Calu3 (cell line): Measurements from ENCODE around the gene TRNP1. TPM values are rescaled to one million over a fixed set of nuclear protein-coding genes. Genes with fewer than 3 reads are reported as not detected.
A peak's percentile ranks its signal among the peaks of the same experiment; 100 is the strongest.

ENCODE experiments used
- BruUV-seq: library from RNA; stranded (reverse); fragments of 400-500 nt; replicated peaks from 2 replicates; lab custom pipeline; 2021; lab: Mats Ljungman, UMichigan
- CTCF ChIA-PET: fragments of 300-600 bp; sonication (Branson Sonifier 250); formaldehyde crosslinking; loops from one replicate; lab custom pipeline; 2022; ENCODE audit warnings: antibody characterized with exemption; lab: Charles Lee
- DNase-seq: peaks from one replicate; pipeline ENCODE4 v3.0.0; 2022
- H3K27ac Mint-ChIP-seq: one replicate; pipeline ENCODE4 v1.8.0; 2022; ENCODE audit warnings: mixed read lengths; ENCODE audit not compliant: unreplicated experiment
- H3K27me3 Mint-ChIP-seq: one replicate; pipeline ENCODE4 v1.8.0; 2022; ENCODE audit warnings: mixed read lengths; ENCODE audit not compliant: unreplicated experiment
- H3K36me3 Mint-ChIP-seq: one replicate; pipeline ENCODE4 v1.8.0; 2022; ENCODE audit warnings: mild to moderate bottlenecking, moderate library complexity, mixed read lengths; ENCODE audit not compliant: insufficient read depth, unreplicated experiment
- H3K4me1 Mint-ChIP-seq: one replicate; pipeline ENCODE4 v1.8.0; 2022; ENCODE audit warnings: mild to moderate bottlenecking, low read depth, mixed read lengths; ENCODE audit not compliant: unreplicated experiment
- H3K4me3 Mint-ChIP-seq: one replicate; pipeline ENCODE4 v1.8.0; 2022; ENCODE audit warnings: mild to moderate bottlenecking, low read depth, moderate library complexity, mixed read lengths; ENCODE audit not compliant: unreplicated experiment
- H3K9me3 Mint-ChIP-seq: one replicate; pipeline ENCODE4 v1.8.0; 2022; ENCODE audit warnings: low read depth, mixed read lengths; ENCODE audit not compliant: unreplicated experiment
- intact Hi-C: fragments of 100-400 bp; cut with micrococcal nuclease; formaldehyde crosslinking; loops from one replicate; pipeline ENCODE4 v1.10.0; 2022; ENCODE audit not compliant: unreplicated experiment
- total RNA-seq: library from RNA; stranded (reverse); gene quantifications from 2 replicates; pipeline ENCODE4 v1.2.3, GENCODE V29; 2022
- TF ChIP-seq, protein P1 (sequence below): fragments of 200-600 bp; IDR thresholded peaks from one replicate; pipeline ENCODE4 v1.8.0; 2022; ENCODE audit warnings: antibody characterized with exemption; ENCODE audit not compliant: unreplicated experiment

The TRNP1 gene
- total RNA-seq, 1 experiment from 2014 or later, result 195 TPM

DNA sequence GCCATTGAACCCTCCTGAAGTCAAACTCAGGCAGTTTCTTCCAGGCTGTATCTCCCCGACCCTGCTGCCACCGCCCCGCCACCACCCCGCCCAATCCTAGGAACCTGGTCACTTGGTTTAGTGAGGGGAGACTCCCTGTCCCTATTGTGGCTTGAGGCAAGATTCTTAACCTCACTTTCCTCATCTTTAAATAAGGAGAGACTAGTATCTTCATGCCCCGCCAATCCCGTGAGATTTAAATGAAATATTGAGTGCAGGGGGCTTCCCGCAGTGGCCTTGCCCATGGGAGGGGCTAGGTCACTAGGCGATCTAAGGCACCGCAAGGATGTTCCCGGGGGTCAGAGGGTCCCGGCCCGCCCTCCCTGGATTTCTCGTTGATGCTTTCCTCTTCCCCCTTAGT is 34.2 kb upstream of the TRNP1 start:
- no peak for DNase-seq
- no peaks in the 10 kb centered on the region for H3K27me3 Mint-ChIP-seq
- no peaks in the 10 kb centered on the region for H3K9me3 Mint-ChIP-seq
- CTCF ChIA-PET, result no interaction called here
- peak overlapping the region; percentile 82 for H3K4me3 Mint-ChIP-seq
- peaks cover 17% of the 10 kb centered on the region for H3K4me1 Mint-ChIP-seq
- intact Hi-C loops, result no loop called here
- BruUV-seq, result no TSS peak
- H3K36me3 Mint-ChIP-seq, result peaks cover 26% of the 10 kb centered on the region
- no peak overlapping the region for H3K27ac Mint-ChIP-seq
- TF ChIP-seq, protein P1, sequence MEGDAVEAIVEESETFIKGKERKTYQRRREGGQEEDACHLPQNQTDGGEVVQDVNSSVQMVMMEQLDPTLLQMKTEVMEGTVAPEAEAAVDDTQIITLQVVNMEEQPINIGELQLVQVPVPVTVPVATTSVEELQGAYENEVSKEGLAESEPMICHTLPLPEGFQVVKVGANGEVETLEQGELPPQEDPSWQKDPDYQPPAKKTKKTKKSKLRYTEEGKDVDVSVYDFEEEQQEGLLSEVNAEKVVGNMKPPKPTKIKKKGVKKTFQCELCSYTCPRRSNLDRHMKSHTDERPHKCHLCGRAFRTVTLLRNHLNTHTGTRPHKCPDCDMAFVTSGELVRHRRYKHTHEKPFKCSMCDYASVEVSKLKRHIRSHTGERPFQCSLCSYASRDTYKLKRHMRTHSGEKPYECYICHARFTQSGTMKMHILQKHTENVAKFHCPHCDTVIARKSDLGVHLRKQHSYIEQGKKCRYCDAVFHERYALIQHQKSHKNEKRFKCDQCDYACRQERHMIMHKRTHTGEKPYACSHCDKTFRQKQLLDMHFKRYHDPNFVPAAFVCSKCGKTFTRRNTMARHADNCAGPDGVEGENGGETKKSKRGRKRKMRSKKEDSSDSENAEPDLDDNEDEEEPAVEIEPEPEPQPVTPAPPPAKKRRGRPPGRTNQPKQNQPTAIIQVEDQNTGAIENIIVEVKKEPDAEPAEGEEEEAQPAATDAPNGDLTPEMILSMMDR, result no peak

DNA sequence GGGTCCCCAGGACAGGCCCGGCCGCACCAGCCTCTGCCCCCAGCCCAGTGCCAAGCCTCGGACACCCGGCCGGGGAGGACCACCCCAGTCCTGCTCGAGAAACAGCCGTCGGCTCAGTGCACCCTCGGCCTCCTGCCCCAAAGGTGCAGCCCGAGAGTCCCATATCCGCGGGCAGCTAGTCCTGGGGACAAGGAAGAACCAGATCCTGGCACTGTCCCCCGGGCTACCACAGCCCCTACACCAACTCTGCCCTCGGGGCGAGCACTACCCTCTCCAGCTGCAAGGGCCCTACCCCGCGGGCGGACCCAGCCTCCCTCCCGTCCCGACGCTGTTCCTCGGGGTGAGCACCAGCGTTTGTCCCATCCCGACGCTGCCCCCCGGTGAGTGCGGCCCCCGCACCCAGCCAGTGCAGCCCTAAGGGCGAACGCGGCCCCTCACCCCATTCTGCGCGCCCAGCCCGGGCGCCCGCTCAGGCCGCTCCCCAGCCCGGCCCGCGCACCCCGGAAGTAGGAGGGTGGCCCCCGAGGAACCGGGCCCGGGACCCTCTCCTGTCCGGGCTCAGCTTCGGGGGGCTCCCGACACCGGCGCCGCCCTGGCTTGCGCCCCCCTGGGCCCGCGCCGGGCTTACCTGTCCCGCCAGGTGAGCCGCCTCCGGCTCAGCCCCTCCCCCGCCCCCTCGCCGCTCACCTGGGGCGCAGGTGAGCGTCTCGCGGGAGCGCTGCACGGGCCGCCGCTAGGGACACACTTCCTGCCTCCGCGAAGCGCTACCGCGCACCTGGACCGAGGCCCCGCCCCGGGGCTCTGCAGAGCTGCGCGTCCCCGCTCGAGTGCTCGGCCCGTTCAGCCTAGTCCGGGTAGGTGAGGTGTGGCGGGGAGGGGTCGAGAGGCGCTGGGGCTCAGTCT is 33.5 kb upstream of the TRNP1 start, which contains the start of gene KDF1:
Gene KDF1 (minus strand): TSS at position 747 of the 903 bp plus-strand sequence. CDS start 8,088 bp downstream, outside the sequence.
- peak; percentile 91 for DNase-seq
- intact Hi-C loops, result no loop called here
- CTCF ChIA-PET, result interaction anchor here (0.6 to 1.1 kb wide), 3 partner anchors 42 to 137 kb away, joined by 3 to 5 read pairs (median 3); no protein-coding TSS in a partner anchor
- TF ChIP-seq, protein P1, result peak; percentile 14
- no TSS peak for BruUV-seq
- Mint-ChIP-seq H3K36me3 (peaks cover 26% of the 10 kb centered on the region), H3K9me3 (no peaks in the 10 kb centered on the region), H3K4me1 (peaks cover 17% of the 10 kb centered on the region), H3K4me3 (peak within 1 kb of the TSS; percentile 82), H3K27me3 (no peaks in the 10 kb centered on the region), H3K27ac (peak within 1 kb of the TSS; percentile 68)

DNA sequence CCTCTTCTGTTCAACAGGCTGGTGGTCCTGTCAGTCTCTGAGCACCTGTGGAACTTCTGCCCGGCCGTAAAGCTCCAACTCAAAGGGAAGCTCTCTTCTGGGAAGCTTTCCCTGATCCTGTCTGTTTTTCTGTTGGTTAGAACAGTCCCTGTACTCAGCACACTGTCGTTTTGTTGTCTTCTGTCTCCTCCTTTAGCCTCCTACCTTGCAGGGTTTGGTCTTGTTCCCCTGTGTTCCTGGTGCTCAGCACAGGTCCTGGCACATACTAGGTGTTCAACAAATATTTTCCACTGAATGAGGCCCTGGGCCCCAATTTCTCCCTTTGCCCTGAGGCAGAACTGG is 32.9 kb upstream of the TRNP1 start:
- Mint-ChIP-seq H3K27me3 (no peaks in the 10 kb centered on the region), H3K9me3 (no peaks in the 10 kb centered on the region), H3K36me3 (peaks cover 26% of the 10 kb centered on the region), H3K4me3 (peak overlapping the region; percentile 82), H3K27ac (peak overlapping the region; percentile 68), H3K4me1 (peaks cover 17% of the 10 kb centered on the region)
- TF ChIP-seq, protein P1, result no peak
- CTCF ChIA-PET, result interaction anchor here (0.6 to 1.1 kb wide), 3 partner anchors 42 to 137 kb away, joined by 3 to 5 read pairs (median 3); no protein-coding TSS in a partner anchor
- no peak for DNase-seq
- no TSS peak for BruUV-seq
- intact Hi-C loops, result no loop called here

DNA sequence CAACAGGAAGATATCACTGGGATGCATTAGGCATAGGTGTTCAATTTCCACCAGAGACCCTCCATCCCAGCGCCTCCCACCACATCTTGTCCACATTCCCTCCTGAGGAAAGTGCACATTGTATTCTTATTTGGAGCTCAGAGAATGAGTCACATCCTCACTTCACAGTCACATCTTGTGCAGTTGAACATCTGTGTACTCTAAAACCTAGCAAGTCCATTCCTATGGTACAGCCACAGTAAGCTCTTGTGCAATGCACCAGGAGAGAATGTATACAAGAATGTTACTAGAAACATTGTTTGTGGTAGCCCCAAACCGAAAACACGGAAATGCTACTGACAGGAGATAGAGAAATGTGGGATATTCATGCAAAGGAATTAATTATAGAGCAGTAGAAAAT is 31.7 kb upstream of the TRNP1 start:
- TF ChIP-seq, protein P1, result no peak
- no peaks in the 10 kb centered on the region for H3K27me3 Mint-ChIP-seq
- CTCF ChIA-PET, result interaction anchor here (1.1 to 1.4 kb wide), 2 partner anchors 36 to 84 kb away, joined by 3 to 4 read pairs; no protein-coding TSS in a partner anchor
- peaks cover 26% of the 10 kb centered on the region for H3K36me3 Mint-ChIP-seq
- intact Hi-C loops, result no loop called here
- H3K9me3 Mint-ChIP-seq, result no peaks in the 10 kb centered on the region
- no peak overlapping the region for H3K4me3 Mint-ChIP-seq
- DNase-seq, result no peak
- peaks cover 21% of the 10 kb centered on the region for H3K4me1 Mint-ChIP-seq
- no TSS peak for BruUV-seq
- no peak overlapping the region for H3K27ac Mint-ChIP-seq
